ENCODE results near the gene MARVELD1. TPM values are rescaled to one million over a fixed set of nuclear protein-coding genes. Genes with fewer than 3 reads are reported as not detected.
A peak's percentile ranks its signal among the peaks of the same experiment; 100 is the strongest.

MARVELD1 gene
- total RNA-seq, 1 experiment from 2014 or later: 40.1 TPM

GRCh38 chr10:97667463-97667862 is 46.1 kb upstream of the MARVELD1 start:
- CTCF ChIA-PET: no interaction called here
- intact Hi-C loops (cut with micrococcal nuclease; ENCODE audit: unreplicated experiment): no loop called here
- Histone ChIP-seq H3K27ac (no peak overlapping the region), H3K27me3 (ENCODE audit: insufficient read depth, low read depth) (no peaks in the 10 kb centered on the region), H3K36me3 (ENCODE audit: low read depth) (no peaks in the 10 kb centered on the region), H3K4me2 (no peak overlapping the region), H3F3A (ENCODE audit: insufficient read depth, low read depth) (no peaks in the 10 kb centered on the region), H3K4me3 (no peak overlapping the region), H3K9me2 (ENCODE audit: insufficient read depth) (no peaks in the 10 kb centered on the region), H2AFZ (no peak overlapping the region), H3K9me3 (ENCODE audit: insufficient read depth, low read depth) (no peaks in the 10 kb centered on the region), H3K4me1 (replicated peaks; ENCODE audit: insufficient read depth) (no peaks in the 10 kb centered on the region), H4K20me1 (ENCODE audit: insufficient read depth) (no peaks in the 10 kb centered on the region), H3K79me2 (ENCODE audit: low read depth) (no peaks in the 10 kb centered on the region)
- POLR2A ChIA-PET (ENCODE audit: unreplicated experiment): no interaction called here
- BruUV-seq (replicated peaks): no TSS peak
- no peak for TF ChIP-seq CTCF (conservative IDR thresholded peaks at IDR 0.05)
- no peak for TF ChIP-seq EZH2 (IDR thresholded peaks at IDR 0.05; ENCODE audit: low read depth)
- DNase-seq: no peak

- Histone ChIP-seq H3K4me2 (no peak overlapping the region), H3K4me3 (no peak overlapping the region), H3K79me2 (ENCODE audit: low read depth) (no peaks in the 10 kb centered on the region), H2AFZ (no peak overlapping the region), H3F3A (ENCODE audit: insufficient read depth, low read depth) (no peaks in the 10 kb centered on the region), H3K4me1 (replicated peaks; ENCODE audit: insufficient read depth) (no peaks in the 10 kb centered on the region), H3K27me3 (ENCODE audit: insufficient read depth, low read depth) (no peaks in the 10 kb centered on the region), H4K20me1 (ENCODE audit: insufficient read depth) (no peaks in the 10 kb centered on the region), H3K9me2 (ENCODE audit: insufficient read depth) (no peaks in the 10 kb centered on the region), H3K36me3 (ENCODE audit: low read depth) (no peaks in the 10 kb centered on the region), H3K27ac (no peak overlapping the region), H3K9me3 (ENCODE audit: insufficient read depth, low read depth) (no peaks in the 10 kb centered on the region)
- no TSS peak for BruUV-seq (replicated peaks)
- CTCF ChIA-PET: no interaction called here
- no peak for TF ChIP-seq CTCF (conservative IDR thresholded peaks at IDR 0.05)
- no peak for TF ChIP-seq EZH2 (IDR thresholded peaks at IDR 0.05; ENCODE audit: low read depth)
- POLR2A ChIA-PET (ENCODE audit: unreplicated experiment): no interaction called here
- intact Hi-C loops (cut with micrococcal nuclease; ENCODE audit: unreplicated experiment): no loop called here
- DNase-seq: no peak
Observed at GRCh38 chr10:97669571-97669970, 44.0 kb upstream of the MARVELD1 start.

- peak in 1 of 2 experiments; percentile 56 for DNase-seq
- CTCF ChIA-PET: no interaction called here
Observed at GRCh38 chr10:97673736-97674525, 39.6 kb upstream of the MARVELD1 start.

More at GRCh38 chr10:97673736-97674525, 39.6 kb upstream of the MARVELD1 start:
- BruUV-seq (replicated peaks): no TSS peak
- Histone ChIP-seq H3F3A (ENCODE audit: insufficient read depth, low read depth) (peaks cover 3% of the 10 kb centered on the region; the same call in 1 of the 2 replicates), H2AFZ (no peak overlapping the region), H3K4me2 (no peak overlapping the region), H3K79me2 (ENCODE audit: low read depth) (no peaks in the 10 kb centered on the region), H3K9me2 (ENCODE audit: insufficient read depth) (no peaks in the 10 kb centered on the region), H3K27me3 (ENCODE audit: insufficient read depth, low read depth) (no peaks in the 10 kb centered on the region), H3K9me3 (ENCODE audit: insufficient read depth, low read depth) (no peaks in the 10 kb centered on the region), H3K36me3 (ENCODE audit: low read depth) (peaks cover 4% of the 10 kb centered on the region; the same call in 1 of the 2 replicates), H3K4me1 (replicated peaks; ENCODE audit: insufficient read depth) (no peaks in the 10 kb centered on the region), H3K4me3 (no peak overlapping the region), H3K27ac (no peak overlapping the region), H4K20me1 (ENCODE audit: insufficient read depth) (no peaks in the 10 kb centered on the region)
- POLR2A ChIA-PET (ENCODE audit: unreplicated experiment): no interaction called here
- no peak for TF ChIP-seq EZH2 (IDR thresholded peaks at IDR 0.05; ENCODE audit: low read depth)
- TF ChIP-seq CTCF (conservative IDR thresholded peaks at IDR 0.05): no peak
- intact Hi-C loops (cut with micrococcal nuclease; ENCODE audit: unreplicated experiment): no loop called here

All from PC-9 (cell line).